H9 (cell line): ENCODE measurements around the gene MACROH2A1. TPM values are rescaled to one million over a fixed set of nuclear protein-coding genes. Genes with fewer than 3 reads are reported as not detected.

ENCODE experiments used
- DNase-seq: peaks from one replicate; pipeline ENCODE4 v3.0.0-alpha.2; 2017
- H2AFZ ChIP-seq: one replicate; pipeline ENCODE4 v1.6.1; 2013; ENCODE audit warnings: mild to moderate bottlenecking, low read length, control low read depth, moderate library complexity
- H2AK5ac ChIP-seq: 2 replicates; pipeline ENCODE4 v1.6.1; 2013; ENCODE audit warnings: low read length, control low read depth, mixed read lengths; ENCODE audit not compliant: insufficient read length
- H2BK120ac ChIP-seq: one replicate; pipeline ENCODE4 v1.6.1; 2013; ENCODE audit warnings: low read depth, mild to moderate bottlenecking, low read length, control low read depth, inconsistent platforms; ENCODE audit not compliant: poor library complexity, severe bottlenecking
- H2BK12ac ChIP-seq: 2 replicates; pipeline ENCODE4 v1.6.1; 2013; ENCODE audit warnings: low read length, control low read depth, mixed read lengths, low read depth; ENCODE audit not compliant: insufficient read length
- H2BK15ac ChIP-seq: 2 replicates; pipeline ENCODE4 v1.6.1; 2013; ENCODE audit warnings: low read depth, low read length, control low read depth
- H2BK20ac ChIP-seq: one replicate; pipeline ENCODE4 v1.6.1; 2013; ENCODE audit warnings: low read depth, mild to moderate bottlenecking, low read length, control low read depth, inconsistent platforms; ENCODE audit not compliant: poor library complexity, severe bottlenecking
- H2BK5ac ChIP-seq: 2 replicates; pipeline ENCODE4 v1.6.1; 2013; ENCODE audit warnings: low read length, control low read depth, mixed read lengths; ENCODE audit not compliant: insufficient read length
- H3K14ac ChIP-seq: 2 replicates; pipeline ENCODE4 v1.6.1; 2013; ENCODE audit warnings: low read length, control low read depth; ENCODE audit not compliant: insufficient read depth
- H3K18ac ChIP-seq: 2 replicates; pipeline ENCODE4 v1.6.1; 2013; ENCODE audit warnings: low read depth, mild to moderate bottlenecking, mixed read lengths, low read length, control low read depth; ENCODE audit not compliant: insufficient read length
- H3K23ac ChIP-seq: 2 replicates; pipeline ENCODE4 v1.6.1; 2013; ENCODE audit warnings: low read length, control low read depth, mixed read lengths, low read depth; ENCODE audit not compliant: insufficient read length
- H3K23me2 ChIP-seq: 2 replicates; pipeline ENCODE4 v1.6.1; 2013; ENCODE audit warnings: low read depth, mild to moderate bottlenecking, mixed read lengths, low read length, control low read depth; ENCODE audit not compliant: insufficient read length, poor library complexity, severe bottlenecking
- H3K27ac ChIP-seq: 2 replicates; pipeline ENCODE4 v1.5.1; 2013; ENCODE audit warnings: low read length, control low read depth, mixed read lengths, low read depth; ENCODE audit not compliant: insufficient read length
- H3K27me3 ChIP-seq: 2 replicates; pipeline ENCODE4 v1.6.1; 2013; ENCODE audit warnings: low read length, control low read depth, inconsistent platforms; ENCODE audit not compliant: insufficient read depth
- H3K4ac ChIP-seq: 2 replicates; pipeline ENCODE4 v1.6.1; 2013; ENCODE audit warnings: low read depth, mild to moderate bottlenecking, control low read depth, inconsistent platforms, low read length, moderate library complexity
- H3K4me1 ChIP-seq: 2 replicates; pipeline ENCODE4 v1.6.1; 2013; ENCODE audit warnings: low read length, control low read depth, inconsistent platforms; ENCODE audit not compliant: insufficient read depth
- H3K4me2 ChIP-seq: 2 replicates; pipeline ENCODE4 v1.6.1; 2013; ENCODE audit warnings: low read length, control low read depth, mixed read lengths; ENCODE audit not compliant: insufficient read length, insufficient read depth
- H3K56ac ChIP-seq: 2 replicates; pipeline ENCODE4 v1.6.1; 2013; ENCODE audit warnings: low read depth, mild to moderate bottlenecking, mixed read lengths, low read length, control low read depth; ENCODE audit not compliant: insufficient read length
- H3K79me1 ChIP-seq: 2 replicates; pipeline ENCODE4 v1.6.1; 2013; ENCODE audit warnings: low read depth, mild to moderate bottlenecking, moderate library complexity, low read length, control low read depth, inconsistent platforms; ENCODE audit not compliant: insufficient read depth, poor library complexity, severe bottlenecking
- H3K79me2 ChIP-seq: 2 replicates; pipeline ENCODE4 v1.6.1; 2013; ENCODE audit warnings: low read length, control low read depth, inconsistent platforms; ENCODE audit not compliant: insufficient read depth
- H3K9ac ChIP-seq: 2 replicates; pipeline ENCODE4 v1.6.1; 2013; ENCODE audit warnings: low read length, control low read depth, mixed read lengths; ENCODE audit not compliant: insufficient read length; ENCODE audit errors: extremely low read depth
- H3K9me3 ChIP-seq: one replicate; pipeline ENCODE4 v1.6.1; 2013; ENCODE audit warnings: low read depth, low read length, inconsistent platforms; ENCODE audit not compliant: control insufficient read depth
- H3T11ph ChIP-seq: one replicate; pipeline ENCODE4 v1.6.1; 2013; ENCODE audit warnings: mild to moderate bottlenecking, low read length, control low read depth, inconsistent platforms
- H4K20me1 ChIP-seq: one replicate; pipeline ENCODE4 v1.6.1; 2013; ENCODE audit not compliant: control insufficient read depth, insufficient read length, insufficient read depth
- H4K5ac ChIP-seq: 2 replicates; pipeline ENCODE4 v1.6.1; 2013; ENCODE audit warnings: low read depth, mild to moderate bottlenecking, mixed read lengths, low read length, control low read depth; ENCODE audit not compliant: insufficient read length
- H4K8ac ChIP-seq: replicated peaks from 2 replicates; pipeline ENCODE4 v1.6.1; 2013; ENCODE audit warnings: low read length, control low read depth, mixed read lengths, low read depth; ENCODE audit not compliant: insufficient read length
- H4K91ac ChIP-seq: 2 replicates; pipeline ENCODE4 v1.6.1; 2013; ENCODE audit warnings: low read depth, mild to moderate bottlenecking, moderate library complexity, mixed read lengths, low read length, control low read depth; ENCODE audit not compliant: insufficient read length
- H3K27ac Mint-ChIP-seq, 3 experiments: 2 replicates in 2 of 3; 3 replicates in 1 of 3; pipeline ENCODE4 v1.8.0; 2020 to 2021; ENCODE audit warnings: mixed read lengths in 3 of 3, mild to moderate bottlenecking in 1 of 3, moderate library complexity in 1 of 3
- H3K27me3 Mint-ChIP-seq: 2 replicates; pipeline ENCODE4 v1.8.0; 2021; ENCODE audit warnings: low read depth, mild to moderate bottlenecking, moderate library complexity, mixed read lengths
- H3K36me3 Mint-ChIP-seq, 3 experiments: 2 replicates in 2 of 3; 3 replicates in 1 of 3; pipeline ENCODE4 v1.8.0; 2020 to 2021; ENCODE audit warnings: low read depth in 3 of 3, mixed read lengths in 3 of 3; ENCODE audit not compliant: insufficient read depth in 1 of 3
- H3K4me1 Mint-ChIP-seq, 2 experiments: 2 replicates each; pipeline ENCODE4 v1.8.0; 2020; ENCODE audit warnings: mixed read lengths in 2 of 2
- H3K4me3 Mint-ChIP-seq, 2 experiments: 2 replicates in 1 of 2; 3 replicates in 1 of 2; pipeline ENCODE4 v1.8.0; 2020 to 2021; ENCODE audit warnings: mild to moderate bottlenecking in 2 of 2, mixed read lengths in 2 of 2, moderate library complexity in 1 of 2
- H3K9me3 Mint-ChIP-seq, 2 experiments: 2 replicates in 1 of 2; 3 replicates in 1 of 2; pipeline ENCODE4 v1.8.0; 2020; ENCODE audit warnings: mild to moderate bottlenecking in 2 of 2, mixed read lengths in 2 of 2, moderate library complexity in 1 of 2
- WGBS: extraction: QIAGEN DNeasy Blood & Tissue Kit; methylation state at CpG from one replicate; pipeline ENCODE4 v1.1.7; 2013; ENCODE audit warnings: missing lambda C conversion rate, low lambda C conversion rate, mixed read lengths; ENCODE audit not compliant: insufficient read length; ENCODE audit errors: extremely low coverage; 5-methylcytosine and 5-hydroxymethylcytosine counted together
- total RNA-seq: library from RNA; stranded (reverse); gene quantifications from 2 replicates; pipeline ENCODE4 v1.2.1, GENCODE V29; 2021
- TF ChIP-seq, protein P1 (sequence below): fragments of 200-600 bp; sonication (generic); conservative IDR thresholded peaks from 3 replicates; pipeline ENCODE4 v1.8.0; 2021; ENCODE audit warnings: antibody characterized with exemption, mild to moderate bottlenecking

The MACROH2A1 gene
- total RNA-seq, 1 experiment from 2014 or later = 111 TPM

DNA sequence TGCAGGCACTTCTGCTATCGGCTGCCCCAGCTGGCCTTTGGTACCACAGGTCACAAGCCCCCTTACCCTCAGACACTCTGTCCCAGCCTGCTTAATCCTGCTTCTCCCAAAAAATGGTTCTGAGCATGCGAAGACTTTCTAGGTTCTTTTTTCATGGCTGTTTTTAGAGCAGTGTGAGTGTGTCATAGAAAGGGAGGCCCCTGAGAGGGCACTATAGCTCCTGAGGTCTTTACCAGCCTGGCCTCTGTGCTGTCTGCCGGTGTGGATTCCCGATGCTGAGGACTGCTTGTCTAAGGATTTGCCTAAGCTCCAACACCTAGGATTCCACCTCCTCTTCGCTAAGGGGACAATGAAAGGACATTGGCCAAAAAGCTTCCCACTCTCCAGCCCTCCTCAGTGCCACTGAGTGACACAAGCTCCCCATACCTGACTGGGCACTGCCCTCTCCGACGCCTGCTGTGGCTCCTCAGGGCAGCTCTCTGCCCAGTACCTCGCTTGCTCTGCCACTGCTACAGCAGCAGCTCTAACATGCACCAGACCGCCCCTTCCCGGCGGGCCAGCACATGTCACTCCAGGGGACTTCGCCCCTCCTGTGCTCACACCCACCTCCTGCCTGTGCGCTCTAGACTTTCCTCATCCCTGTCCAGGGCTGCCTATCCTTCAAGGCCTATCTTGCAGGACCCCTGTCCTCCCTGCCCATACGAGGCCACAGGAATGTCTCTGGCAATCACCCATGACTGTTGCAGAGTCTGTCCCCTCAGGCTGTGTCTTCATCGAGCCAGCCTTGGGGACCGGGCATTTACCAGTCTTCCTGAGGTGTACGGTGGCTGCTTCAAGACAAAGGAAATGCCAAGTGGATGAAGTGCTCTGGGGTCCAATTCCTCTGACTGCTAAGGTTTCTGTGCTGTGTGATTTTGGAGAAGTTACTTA lies 21.0 kb downstream of the MACROH2A1 start:
- Histone ChIP-seq H2BK15ac (no peak overlapping the region), H3K23me2 (no peaks in the 10 kb centered on the region), H4K20me1 (no peaks in the 10 kb centered on the region), H2BK12ac (no peak overlapping the region), H3K27ac (no peak overlapping the region), H2AFZ (no peak overlapping the region), H3K79me1 (no peaks in the 10 kb centered on the region), H3K56ac (no peak overlapping the region), H4K5ac (no peak overlapping the region), H3K18ac (no peak overlapping the region), H3K4me2 (no peak overlapping the region), H2BK5ac (no peak overlapping the region), H2AK5ac (no peak overlapping the region), H3K27me3 (no peaks in the 10 kb centered on the region), H3T11ph (no peak overlapping the region), H3K4me1 (no peaks in the 10 kb centered on the region), H3K14ac (no peak overlapping the region), H4K8ac (no peak overlapping the region), H3K9me3 (no peaks in the 10 kb centered on the region), H2BK120ac (no peak overlapping the region), H3K23ac (no peak overlapping the region), H3K9ac (no peak overlapping the region), H3K79me2 (no peaks in the 10 kb centered on the region), H2BK20ac (no peak overlapping the region), H3K4ac (no peak overlapping the region), H4K91ac (no peak overlapping the region)
- TF ChIP-seq, protein P1, sequence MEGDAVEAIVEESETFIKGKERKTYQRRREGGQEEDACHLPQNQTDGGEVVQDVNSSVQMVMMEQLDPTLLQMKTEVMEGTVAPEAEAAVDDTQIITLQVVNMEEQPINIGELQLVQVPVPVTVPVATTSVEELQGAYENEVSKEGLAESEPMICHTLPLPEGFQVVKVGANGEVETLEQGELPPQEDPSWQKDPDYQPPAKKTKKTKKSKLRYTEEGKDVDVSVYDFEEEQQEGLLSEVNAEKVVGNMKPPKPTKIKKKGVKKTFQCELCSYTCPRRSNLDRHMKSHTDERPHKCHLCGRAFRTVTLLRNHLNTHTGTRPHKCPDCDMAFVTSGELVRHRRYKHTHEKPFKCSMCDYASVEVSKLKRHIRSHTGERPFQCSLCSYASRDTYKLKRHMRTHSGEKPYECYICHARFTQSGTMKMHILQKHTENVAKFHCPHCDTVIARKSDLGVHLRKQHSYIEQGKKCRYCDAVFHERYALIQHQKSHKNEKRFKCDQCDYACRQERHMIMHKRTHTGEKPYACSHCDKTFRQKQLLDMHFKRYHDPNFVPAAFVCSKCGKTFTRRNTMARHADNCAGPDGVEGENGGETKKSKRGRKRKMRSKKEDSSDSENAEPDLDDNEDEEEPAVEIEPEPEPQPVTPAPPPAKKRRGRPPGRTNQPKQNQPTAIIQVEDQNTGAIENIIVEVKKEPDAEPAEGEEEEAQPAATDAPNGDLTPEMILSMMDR = no peak
- H3K9me3 Mint-ChIP-seq = no peaks in the 10 kb centered on the region
- H3K27ac Mint-ChIP-seq = no peak overlapping the region; a peak in 1 of 7 replicates
- no peak for DNase-seq
- no peaks in the 10 kb centered on the region for H3K27me3 Mint-ChIP-seq
- H3K36me3 Mint-ChIP-seq = peaks cover 17 to 65% (median 20%) of the 10 kb centered on the region in 3 experiments; a peak in 6 of 7 replicates
- H3K4me1 Mint-ChIP-seq = no peaks in the 10 kb centered on the region
- no peak overlapping the region; a peak in 1 of 5 replicates for H3K4me3 Mint-ChIP-seq
- WGBS = no CpG with 5 or more reads among the region's 17 CpGs
